Activated CD4-positive, alpha-beta T cell treated with anti-CD3 and anti-CD28 coated beads, Interleukin-2, Interleukin-4, amounts not matched to agents 100 ng/mL and 50 ng/mL, durations not matched to agents 16 hours and 8 hours (primary cell): ENCODE results near the gene MAP4K3.

ENCODE experiments used
- DNase-seq: peaks from one replicate; pipeline ENCODE4 v3.0.0-alpha.2; 2020; ENCODE audit warnings: low spot score

The MAP4K3 gene

GRCh38 chr2:39241588-39241987 lies 195.5 kb downstream of the MAP4K3 start:
- DNase-seq, result no peak

- DNase-seq, result no peak
Measured at GRCh38 chr2:39240758-39241157, 196.3 kb downstream of the MAP4K3 start.

- no peak for DNase-seq
Measured at GRCh38 chr2:39234754-39235153, 202.3 kb downstream of the MAP4K3 start.

GRCh38 chr2:39232141-39232540 lies 204.9 kb downstream of the MAP4K3 start:
- DNase-seq, result no peak

DNA sequence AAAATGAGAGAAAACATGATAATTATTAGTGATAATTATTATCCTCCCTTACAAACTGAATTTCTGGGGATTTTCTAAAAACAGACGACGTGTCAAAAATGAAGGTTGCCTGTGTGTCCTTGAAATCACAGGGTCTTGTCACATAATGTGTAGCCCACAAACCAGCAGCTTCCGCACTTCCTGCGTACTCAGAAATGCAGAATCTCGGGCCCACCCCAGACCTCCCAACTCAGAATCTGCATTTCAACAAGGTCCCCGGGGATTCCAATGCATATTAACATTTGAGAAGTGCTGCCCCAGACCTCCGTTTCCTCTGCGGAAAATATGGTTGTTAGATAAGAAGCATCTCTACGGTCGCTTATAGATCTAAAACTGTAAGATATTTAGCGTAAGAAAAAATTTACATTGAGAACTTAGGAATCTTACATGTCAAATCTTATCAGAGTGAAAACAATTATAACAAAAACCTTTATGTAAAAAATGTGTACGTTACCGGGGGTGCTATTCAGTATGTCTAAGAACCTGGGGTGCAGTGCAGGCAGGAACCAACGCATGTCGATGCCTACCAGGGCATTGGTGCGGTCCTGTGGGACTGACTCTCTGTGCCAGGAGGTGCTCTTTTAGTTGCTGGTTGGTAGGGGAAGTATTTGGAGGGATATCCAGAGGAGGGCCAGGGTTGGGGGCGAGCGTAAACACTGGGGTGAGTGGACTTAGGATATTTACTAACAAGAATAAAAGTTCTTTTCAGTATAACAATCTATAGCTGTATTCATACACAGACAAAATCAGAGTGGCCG lies 208.5 kb downstream of the MAP4K3 start:
- DNase-seq, result peak; percentile 31

- peak; percentile 84 for DNase-seq
Measured at GRCh38 chr2:39227628-39228412, 209.3 kb downstream of the MAP4K3 start.

DNA sequence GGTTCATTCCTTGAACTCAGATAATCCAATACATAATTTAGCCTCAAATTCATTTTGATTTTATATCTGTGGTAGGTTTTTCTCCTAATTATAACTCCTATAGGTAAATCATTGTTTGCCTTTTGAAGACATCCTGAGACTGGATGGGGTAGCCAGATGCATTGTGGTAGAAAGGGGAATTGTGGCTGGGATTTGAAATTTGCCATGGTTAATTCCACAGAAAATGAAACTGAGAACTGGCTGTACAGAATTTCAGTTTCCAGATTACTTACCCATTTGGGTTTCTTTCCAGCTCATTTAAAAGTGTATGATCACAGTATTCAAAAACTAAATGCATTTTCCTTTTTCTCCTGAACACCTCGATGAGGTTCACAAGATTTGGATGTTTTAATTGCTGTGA lies 211.5 kb downstream of the MAP4K3 start:
- peak; percentile 55 for DNase-seq

DNA sequence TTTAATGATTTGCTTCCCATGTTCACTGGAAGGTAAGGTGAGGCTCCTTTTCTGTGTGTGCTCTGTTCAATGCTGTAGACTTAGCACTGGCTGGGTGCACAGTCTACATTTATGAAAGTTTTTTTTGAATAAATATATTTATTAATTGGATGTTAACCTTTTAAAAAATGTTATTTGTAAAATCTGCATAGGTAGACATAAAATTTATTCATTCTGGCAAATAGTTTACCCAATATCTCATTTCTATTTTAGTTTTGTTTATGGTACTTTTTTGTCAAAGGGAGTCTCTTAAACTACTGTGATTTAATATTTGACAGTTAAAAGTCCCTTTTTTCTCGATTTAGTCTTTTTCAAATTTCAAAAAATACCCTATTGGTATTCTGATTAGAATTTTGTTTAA lies 213.2 kb downstream of the MAP4K3 start:
- DNase-seq, result no peak

DNA sequence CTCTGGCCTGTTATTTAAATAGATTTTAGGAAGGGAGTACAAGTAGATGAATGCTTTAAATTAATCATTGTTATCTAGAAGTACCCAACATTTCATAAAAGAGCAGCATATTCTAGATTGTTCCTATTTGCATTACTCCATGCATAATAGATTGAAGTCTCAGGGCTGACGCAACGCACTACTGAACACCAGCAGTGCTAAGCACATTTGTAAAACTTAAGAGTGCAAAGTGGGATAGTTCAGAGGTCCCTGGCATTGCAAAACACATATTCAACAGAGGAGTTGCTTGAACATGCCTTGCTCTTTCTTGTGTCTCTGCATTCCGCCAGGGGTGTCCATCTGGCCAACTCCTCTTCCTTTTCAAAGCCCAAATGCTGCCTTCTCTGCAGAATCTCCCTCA lies 215.6 kb downstream of the MAP4K3 start:
- DNase-seq, result no peak

- no peak for DNase-seq
Measured at GRCh38 chr2:39220136-39220535, 216.9 kb downstream of the MAP4K3 start.

DNA sequence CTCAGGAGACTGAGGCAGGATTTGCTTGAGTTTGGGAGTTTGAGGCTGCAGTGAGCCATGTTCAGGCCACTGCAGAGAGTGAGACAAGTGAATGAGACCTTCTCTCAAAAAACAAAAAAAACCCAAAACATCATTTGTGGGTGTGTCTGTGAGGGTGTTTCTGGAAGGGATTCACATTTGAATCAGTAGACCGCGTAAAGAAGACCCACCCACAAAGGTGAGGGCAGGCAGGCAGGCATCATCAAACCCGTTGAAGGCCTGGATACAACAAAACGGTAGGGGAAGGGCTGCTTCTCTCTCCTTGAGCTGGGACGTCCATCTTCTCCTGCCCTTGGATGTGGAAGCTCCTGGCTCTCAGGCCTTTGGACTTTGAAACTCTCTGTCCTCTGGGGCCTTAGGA lies 218.7 kb downstream of the MAP4K3 start:
- DNase-seq, result peak; percentile 51

DNA sequence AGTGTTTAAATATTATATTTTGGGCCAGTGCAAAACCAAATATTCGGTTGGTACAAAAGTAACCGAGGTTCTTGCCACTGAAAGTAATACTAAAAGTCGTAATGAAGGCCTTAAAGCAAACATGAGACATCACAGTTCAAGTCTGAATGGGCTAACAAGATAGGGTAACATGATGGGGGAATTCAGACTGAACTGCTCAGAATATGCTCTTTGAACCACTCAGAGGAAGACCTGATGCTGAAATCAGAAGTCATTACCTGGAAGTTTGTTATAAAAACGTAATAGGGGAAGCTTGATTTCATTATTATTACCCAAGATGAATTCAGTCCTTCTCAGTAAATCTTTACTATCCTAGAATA lies 219.9 kb downstream of the MAP4K3 start:
- DNase-seq, result peak; percentile 89

DNA sequence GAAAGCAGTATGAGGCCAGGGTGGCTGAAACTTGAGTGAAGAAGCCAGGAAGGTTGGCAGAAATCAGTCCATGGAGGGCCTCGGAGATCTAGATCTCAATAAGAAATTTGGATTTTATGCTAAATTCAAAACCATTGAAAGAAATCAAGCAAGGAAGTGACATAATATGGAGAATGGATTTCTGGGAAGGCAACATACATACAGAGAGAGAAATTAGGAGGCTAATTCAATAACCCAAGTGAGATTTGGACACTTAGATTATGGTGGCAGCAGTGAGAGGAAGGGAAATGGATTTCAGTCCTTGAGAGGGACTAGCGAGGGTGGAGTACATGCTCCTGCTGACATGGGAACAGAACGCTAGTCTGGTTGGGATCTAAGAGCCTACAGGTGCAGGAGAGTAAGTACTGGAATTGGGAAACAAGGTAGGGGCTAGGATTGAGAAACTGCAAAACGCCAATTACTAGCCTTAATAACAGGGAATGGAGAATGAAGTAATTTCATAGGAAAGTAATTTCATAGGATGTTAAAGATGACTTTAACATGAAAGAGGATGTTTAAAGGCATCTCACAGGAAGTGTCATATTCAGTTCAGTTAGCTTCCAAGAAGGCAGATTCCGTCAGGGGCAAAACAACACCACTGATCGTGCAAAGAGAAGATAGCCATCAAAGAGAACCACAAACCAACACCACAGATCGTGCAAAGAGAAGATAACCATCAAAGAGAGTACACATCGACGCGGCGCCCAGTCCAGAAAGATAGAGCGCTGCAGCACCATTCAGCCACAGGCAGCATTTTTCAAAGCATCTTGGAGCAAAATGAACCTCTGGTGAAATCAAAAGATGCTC lies 220.5 kb downstream of the MAP4K3 start:
- peak; percentile 95 for DNase-seq

DNA sequence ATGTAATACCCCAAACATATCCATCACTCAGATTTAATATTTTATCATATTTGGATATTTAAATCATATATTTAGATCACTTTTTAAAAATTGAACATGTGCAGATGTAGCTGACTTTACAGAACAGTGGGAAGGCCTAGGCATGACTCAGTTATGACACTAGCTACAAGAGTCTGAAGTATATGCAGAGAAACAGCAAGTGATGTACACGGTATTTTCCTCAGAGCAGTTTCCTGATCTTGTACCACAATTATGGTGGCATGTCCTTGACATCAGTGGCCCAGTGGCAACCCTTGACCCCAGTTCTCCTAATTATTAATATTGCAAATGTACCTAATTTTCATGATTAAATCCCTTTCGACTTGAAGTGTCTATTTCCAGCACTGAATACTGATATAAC lies 221.5 kb downstream of the MAP4K3 start:
- peak; percentile 57 for DNase-seq

- DNase-seq, result no peak
Measured at GRCh38 chr2:39213015-39213414, 224.1 kb downstream of the MAP4K3 start.

- no peak for DNase-seq
Measured at GRCh38 chr2:39210846-39211245, 226.2 kb downstream of the MAP4K3 start.

DNA sequence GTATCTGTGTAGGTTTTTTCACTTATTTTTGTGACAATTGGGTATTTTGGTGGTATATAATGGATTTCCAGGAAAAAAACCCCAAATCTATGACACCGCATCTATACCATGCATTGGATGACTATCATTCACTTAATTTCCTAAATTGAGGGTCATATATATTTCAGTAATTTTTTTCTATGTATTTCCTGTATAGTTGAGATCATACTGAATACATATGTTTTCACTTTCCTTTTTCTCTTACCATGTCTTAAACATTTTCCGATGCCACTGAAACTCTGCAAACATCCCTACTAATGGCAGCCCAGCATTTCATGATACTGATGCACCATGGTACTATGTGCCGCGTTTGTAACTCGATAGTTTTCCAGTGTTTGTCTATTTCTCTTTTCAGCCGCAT lies 233.7 kb downstream of the MAP4K3 start:
- DNase-seq, result no peak

DNA sequence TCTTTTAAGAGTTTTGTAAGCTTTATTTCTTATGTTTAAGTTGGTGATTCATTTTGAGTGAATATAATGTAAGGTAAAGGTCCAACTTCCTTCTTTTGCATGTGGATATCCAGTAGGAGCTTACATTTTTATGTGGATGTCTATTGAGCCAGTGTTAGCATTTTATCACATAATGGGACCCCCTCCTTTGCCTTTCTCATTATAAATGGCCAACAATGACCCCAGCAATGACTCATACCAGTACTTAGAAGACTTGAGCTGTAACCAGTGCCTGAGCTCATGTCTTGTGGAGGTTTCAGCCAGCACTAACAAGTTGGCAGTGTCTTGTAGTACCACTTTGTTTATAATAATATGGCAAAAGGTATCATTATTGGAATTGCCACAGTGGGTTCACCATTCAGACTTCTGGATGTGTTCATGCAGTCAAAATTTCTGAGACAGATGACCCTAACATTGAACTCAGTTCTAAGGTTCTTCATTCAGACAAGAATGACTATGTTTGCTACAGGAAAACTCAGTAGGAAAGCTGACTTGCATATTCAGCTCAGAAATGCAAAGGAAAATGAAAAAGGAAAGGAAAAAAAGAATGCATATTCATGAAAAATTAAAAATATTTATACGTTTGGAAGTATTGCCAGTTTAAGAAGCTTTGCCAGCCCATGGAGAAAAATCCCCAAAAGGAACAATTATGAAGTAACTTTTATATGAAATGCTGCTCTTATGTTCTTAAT lies 234.3 kb downstream of the MAP4K3 start:
- DNase-seq, result peak; percentile 34
